ENCODE results near the gene CDK1.

The CDK1 gene

GRCh38 chr10:60778971-60779796 lies 906 bp downstream of the CDK1 start:
- DNase-seq, result no peak

- no peak for DNase-seq
These were observed 3.4 kb downstream of the CDK1 start for GRCh38 chr10:60781661-60782060.

DNA sequence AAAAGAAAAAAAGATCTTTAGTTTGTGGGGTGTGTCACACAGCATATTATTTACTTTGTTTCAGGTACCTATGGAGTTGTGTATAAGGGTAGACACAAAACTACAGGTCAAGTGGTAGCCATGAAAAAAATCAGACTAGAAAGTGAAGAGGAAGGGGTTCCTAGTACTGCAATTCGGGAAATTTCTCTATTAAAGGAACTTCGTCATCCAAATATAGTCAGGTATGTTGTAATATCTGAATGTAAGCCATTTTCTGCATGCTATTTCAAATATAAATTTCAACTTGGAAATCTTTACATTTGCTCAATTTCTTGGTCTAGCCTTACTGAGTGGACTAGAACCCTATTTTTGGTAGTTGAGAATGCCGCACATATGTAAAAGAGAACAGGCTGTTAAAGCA lies 6.4 kb downstream of the CDK1 start:
- no peak for DNase-seq

GRCh38 chr10:60788544-60788943 lies 10.3 kb downstream of the CDK1 start:
- no peak for DNase-seq

- no peak for DNase-seq
These were observed 11.1 kb downstream of the CDK1 start for GRCh38 chr10:60789340-60789739.

GRCh38 chr10:60794953-60795352 lies 16.7 kb downstream of the CDK1 start:
- no peak for DNase-seq

- no peak for DNase-seq
These were observed 17.4 kb downstream of the CDK1 start for GRCh38 chr10:60795465-60796202.

GRCh38 chr10:60796481-60796880 lies 18.2 kb downstream of the CDK1 start:
- no peak for DNase-seq

- no peak for DNase-seq
These were observed 18.9 kb downstream of the CDK1 start for GRCh38 chr10:60797200-60797599.

GRCh38 chr10:60798031-60798430 lies 19.8 kb downstream of the CDK1 start:
- no peak for DNase-seq

DNA sequence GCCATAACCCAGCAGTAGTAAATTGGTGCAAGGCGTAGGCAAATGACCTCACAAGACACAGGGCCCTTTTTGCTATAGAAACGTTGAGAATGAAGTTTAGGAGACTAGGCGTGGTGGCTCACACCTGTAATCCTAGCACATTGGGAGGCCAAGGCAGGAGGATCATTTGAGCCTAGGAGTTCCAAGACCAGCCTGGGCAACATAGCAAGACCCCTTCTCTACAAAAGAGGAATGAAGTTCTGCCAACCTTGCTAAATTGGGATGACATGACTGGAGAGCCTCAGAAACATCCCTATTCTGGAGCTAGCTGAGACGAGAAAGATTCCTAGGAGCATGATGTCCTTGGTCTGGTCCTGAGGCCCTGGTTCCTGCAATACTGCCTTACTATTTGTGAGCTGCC lies 20.6 kb downstream of the CDK1 start:
- no peak for DNase-seq

DNA sequence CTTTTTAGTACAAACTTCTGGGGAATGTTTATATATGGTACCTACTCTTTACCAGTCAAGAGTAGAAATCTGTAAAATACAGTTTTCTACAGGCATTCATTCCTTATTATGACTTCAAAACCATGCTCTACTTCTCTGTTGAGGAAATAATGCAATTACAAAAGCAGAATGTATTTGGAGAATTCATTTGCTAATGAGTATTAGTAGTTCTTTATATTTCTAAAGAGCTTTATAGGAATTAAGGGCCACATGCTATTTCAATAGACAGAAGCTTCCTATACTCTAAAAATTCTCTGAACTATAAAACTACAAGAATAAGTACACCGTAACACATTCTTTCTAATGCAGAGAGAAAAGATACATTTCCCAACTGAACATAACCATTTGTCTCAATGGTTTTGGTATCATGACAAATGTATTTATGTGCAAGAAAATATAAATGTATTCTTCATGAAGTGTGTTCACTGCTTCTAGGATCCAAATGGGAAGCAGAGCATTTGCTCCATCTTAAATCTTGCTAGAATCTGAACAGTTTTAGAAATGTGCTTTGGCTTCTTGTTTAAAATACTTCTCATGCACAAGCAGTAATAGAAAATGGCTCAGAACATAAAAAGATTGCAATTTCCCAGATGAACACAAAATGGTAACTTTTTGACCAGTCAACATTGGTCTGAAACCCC lies 21.8 kb downstream of the CDK1 start:
- DNase-seq, result no peak

DNA sequence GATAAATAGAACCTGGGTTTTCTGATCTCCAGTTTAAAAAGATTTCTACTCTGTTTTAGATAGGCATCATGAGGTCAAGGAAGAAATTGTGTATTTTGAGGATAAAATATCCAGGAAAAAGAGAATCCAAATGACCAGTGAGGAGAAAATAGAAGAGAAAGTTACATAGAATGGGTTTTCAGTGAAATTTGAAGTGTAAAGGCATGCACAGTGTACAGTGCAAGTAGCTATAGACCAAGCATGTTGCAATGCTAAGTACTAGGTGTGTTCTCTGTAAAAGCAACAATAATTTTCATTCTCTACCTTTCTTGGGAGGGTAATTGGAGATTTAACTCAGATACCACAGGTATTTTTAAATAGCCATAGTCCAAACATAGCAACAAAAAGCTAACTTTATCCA lies 22.6 kb downstream of the CDK1 start:
- DNase-seq, result no peak

- no peak for DNase-seq
These were observed 23.2 kb downstream of the CDK1 start for GRCh38 chr10:60801522-60801921.

- DNase-seq, result no peak
These were observed 25.2 kb downstream of the CDK1 start for GRCh38 chr10:60803433-60803832.

- no peak for DNase-seq
These were observed 25.6 kb downstream of the CDK1 start for GRCh38 chr10:60803865-60804264.

GRCh38 chr10:60806921-60807320 lies 28.6 kb downstream of the CDK1 start:
- no peak for DNase-seq

GRCh38 chr10:60807499-60807898 lies 29.2 kb downstream of the CDK1 start:
- DNase-seq, result no peak

GRCh38 chr10:60808036-60808435 lies 29.8 kb downstream of the CDK1 start:
- no peak for DNase-seq

- no peak for DNase-seq
These were observed 30.9 kb downstream of the CDK1 start for GRCh38 chr10:60809157-60809556.

DNA sequence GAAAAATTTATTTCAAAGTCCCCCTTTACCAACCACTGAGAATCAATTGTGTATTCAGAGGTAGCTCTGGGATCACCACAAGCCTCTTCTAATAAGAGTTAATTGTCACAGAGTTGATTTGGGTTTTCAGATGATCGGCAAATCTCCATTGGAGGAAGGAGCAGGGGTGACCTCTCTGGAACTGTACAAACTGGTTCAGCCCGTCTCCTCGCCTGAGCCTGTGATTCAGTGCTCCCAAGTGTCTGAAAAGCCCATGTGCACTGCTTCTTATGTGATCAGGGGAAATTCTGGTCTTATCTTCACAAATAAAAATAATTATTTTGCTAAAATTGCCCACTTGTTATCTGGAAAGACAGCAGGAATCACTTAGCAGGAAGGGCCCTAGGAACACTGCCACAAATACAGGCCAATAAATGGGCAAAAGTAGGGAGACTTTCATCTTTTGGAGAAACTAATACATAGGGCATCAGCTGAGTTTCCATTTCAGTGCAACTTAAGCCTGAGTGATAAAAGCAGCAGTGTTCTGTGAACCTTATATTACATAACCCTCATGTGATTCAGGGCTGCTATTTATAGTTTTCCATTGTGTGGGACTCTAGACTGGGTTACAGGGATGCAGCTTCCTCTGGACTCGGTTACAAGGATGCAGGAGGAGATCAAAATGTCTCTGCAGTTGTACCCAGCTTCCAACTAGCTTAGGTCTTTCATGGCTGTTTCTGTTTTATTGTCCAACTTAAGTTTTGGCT lies 32.3 kb downstream of the CDK1 start:
- DNase-seq, result no peak

- DNase-seq, result peak; percentile 11
These were observed 38.5 kb downstream of the CDK1 start for GRCh38 chr10:60816628-60817397.
